Endodermal cell (in vitro differentiated cells): ENCODE measurements around the gene USF2. TPM values are rescaled to one million over a fixed set of nuclear protein-coding genes. Genes with fewer than 3 reads are reported as not detected.

Experiments
- DNase-seq: peaks from one replicate; pipeline ENCODE4 v3.0.0-alpha.2; 2017
- H3K27ac ChIP-seq: 2 replicates; pipeline ENCODE4 v1.5.1; 2013; ENCODE audit warnings: mild to moderate bottlenecking, low read depth, low read length, moderate library complexity
- H3K27me3 ChIP-seq: 2 replicates; pipeline ENCODE4 v1.6.1; 2013; ENCODE audit warnings: mild to moderate bottlenecking, low read length, moderate library complexity; ENCODE audit not compliant: insufficient read depth, control insufficient read depth, poor library complexity, severe bottlenecking
- H3K36me3 ChIP-seq: 2 replicates; pipeline ENCODE4 v1.7.0; 2013; ENCODE audit warnings: mild to moderate bottlenecking, low read length, moderate library complexity; ENCODE audit not compliant: control insufficient read depth, insufficient read depth
- H3K4me1 ChIP-seq: one replicate; pipeline ENCODE4 v1.7.0; 2013; ENCODE audit warnings: low read length; ENCODE audit not compliant: control insufficient read depth, insufficient read depth
- H3K4me3 ChIP-seq: 2 replicates; pipeline ENCODE4 v1.5.1; 2013; ENCODE audit warnings: mild to moderate bottlenecking, low read length, moderate library complexity
- H3K9ac ChIP-seq: 2 replicates; pipeline ENCODE4 v1.6.1; 2013; ENCODE audit warnings: mild to moderate bottlenecking, low read length, moderate library complexity; ENCODE audit not compliant: poor library complexity, severe bottlenecking; ENCODE audit errors: extremely low read depth
- H3K9me3 ChIP-seq: 2 replicates; pipeline ENCODE4 v1.6.1; 2013; ENCODE audit warnings: mild to moderate bottlenecking, low read length, moderate library complexity; ENCODE audit not compliant: control insufficient read depth
- H3K27ac Mint-ChIP-seq: 2 replicates; pipeline ENCODE4 v1.8.0; 2020; ENCODE audit warnings: mixed read lengths
- H3K27me3 Mint-ChIP-seq: 2 replicates; pipeline ENCODE4 v1.8.0; 2021; ENCODE audit warnings: mild to moderate bottlenecking, mixed read lengths; ENCODE audit not compliant: insufficient read depth
- H3K36me3 Mint-ChIP-seq: 2 replicates; pipeline ENCODE4 v1.8.0; 2020; ENCODE audit warnings: low read depth, mixed read lengths
- H3K4me1 Mint-ChIP-seq: 2 replicates; pipeline ENCODE4 v1.8.0; 2020; ENCODE audit warnings: mixed read lengths
- H3K4me3 Mint-ChIP-seq: 2 replicates; pipeline ENCODE4 v1.8.0; 2020; ENCODE audit warnings: mild to moderate bottlenecking, moderate library complexity, mixed read lengths
- H3K9me3 Mint-ChIP-seq: 2 replicates; pipeline ENCODE4 v1.8.0; 2020; ENCODE audit warnings: mild to moderate bottlenecking, mixed read lengths
- WGBS, 2 experiments: methylation state at CpG; one replicate each; pipeline versions ENCODE4 v1.1.5 to v1.1.7; 2013; ENCODE audit warnings: missing lambda C conversion rate in 2 of 2, mixed read lengths in 1 of 2; ENCODE audit not compliant: insufficient coverage in 1 of 2, insufficient read length in 1 of 2; 5-methylcytosine and 5-hydroxymethylcytosine counted together
- total RNA-seq, 2 donors: library from RNA; stranded (reverse); fragmentation: NEBNext Ultra II Directional in 1 of 2; extraction: Animal tissue kit (Norgen Biotek cat#: 25700) in 1 of 2; gene quantifications; 2 replicates in 1 of 2; 3 replicates in 1 of 2; pipeline ENCODE4 v1.2.1, GENCODE V29; 2021
- TF ChIP-seq, protein P1 (sequence below): fragments of 200-600 bp; sonication (generic); conservative IDR thresholded peaks from 2 replicates; pipeline ENCODE4 v1.5.0; 2021; ENCODE audit warnings: antibody characterized with exemption, mild to moderate bottlenecking

The USF2 gene
- total RNA-seq, 2 donors from 2014 or later = 111 to 121 TPM

DNA sequence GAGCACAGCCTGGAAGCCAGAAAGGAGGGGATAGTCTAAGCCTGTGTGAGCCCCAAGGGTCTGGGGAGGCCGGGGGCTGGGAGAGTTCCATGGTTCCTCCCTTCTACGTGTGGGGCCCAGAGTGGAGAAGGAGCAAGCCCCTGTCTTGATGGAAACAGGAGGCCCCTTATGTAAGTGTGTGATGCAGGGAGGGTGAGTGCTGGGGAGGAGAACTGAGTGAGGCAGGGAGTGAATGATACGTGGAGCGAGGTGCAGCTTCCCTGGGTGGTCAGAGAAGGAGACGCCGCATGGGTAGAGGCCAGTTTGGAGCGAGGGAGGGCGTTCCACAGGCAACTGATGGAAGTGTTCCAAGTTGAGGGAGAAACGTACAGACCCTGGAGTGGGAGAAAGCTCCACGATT is 39.2 kb downstream of the USF2 start:
- Histone ChIP-seq H3K27me3 (no peaks in the 10 kb centered on the region), H3K27ac (no peak overlapping the region), H3K4me3 (no peak overlapping the region), H3K9ac (no peak overlapping the region), H3K36me3 (no peaks in the 10 kb centered on the region), H3K4me1 (no peaks in the 10 kb centered on the region), H3K9me3 (no peaks in the 10 kb centered on the region)
- 89 to 93% methylated on average over 7 to 10 of the region's 10 CpGs for WGBS, 2 experiments
- TF ChIP-seq, protein P1, sequence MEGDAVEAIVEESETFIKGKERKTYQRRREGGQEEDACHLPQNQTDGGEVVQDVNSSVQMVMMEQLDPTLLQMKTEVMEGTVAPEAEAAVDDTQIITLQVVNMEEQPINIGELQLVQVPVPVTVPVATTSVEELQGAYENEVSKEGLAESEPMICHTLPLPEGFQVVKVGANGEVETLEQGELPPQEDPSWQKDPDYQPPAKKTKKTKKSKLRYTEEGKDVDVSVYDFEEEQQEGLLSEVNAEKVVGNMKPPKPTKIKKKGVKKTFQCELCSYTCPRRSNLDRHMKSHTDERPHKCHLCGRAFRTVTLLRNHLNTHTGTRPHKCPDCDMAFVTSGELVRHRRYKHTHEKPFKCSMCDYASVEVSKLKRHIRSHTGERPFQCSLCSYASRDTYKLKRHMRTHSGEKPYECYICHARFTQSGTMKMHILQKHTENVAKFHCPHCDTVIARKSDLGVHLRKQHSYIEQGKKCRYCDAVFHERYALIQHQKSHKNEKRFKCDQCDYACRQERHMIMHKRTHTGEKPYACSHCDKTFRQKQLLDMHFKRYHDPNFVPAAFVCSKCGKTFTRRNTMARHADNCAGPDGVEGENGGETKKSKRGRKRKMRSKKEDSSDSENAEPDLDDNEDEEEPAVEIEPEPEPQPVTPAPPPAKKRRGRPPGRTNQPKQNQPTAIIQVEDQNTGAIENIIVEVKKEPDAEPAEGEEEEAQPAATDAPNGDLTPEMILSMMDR = no peak
- Mint-ChIP-seq H3K9me3 (no peaks in the 10 kb centered on the region), H3K4me1 (no peaks in the 10 kb centered on the region), H3K27me3 (peaks cover 1% of the 10 kb centered on the region), H3K4me3 (no peak overlapping the region), H3K27ac (no peak overlapping the region), H3K36me3 (no peaks in the 10 kb centered on the region)
- DNase-seq = no peak

DNA sequence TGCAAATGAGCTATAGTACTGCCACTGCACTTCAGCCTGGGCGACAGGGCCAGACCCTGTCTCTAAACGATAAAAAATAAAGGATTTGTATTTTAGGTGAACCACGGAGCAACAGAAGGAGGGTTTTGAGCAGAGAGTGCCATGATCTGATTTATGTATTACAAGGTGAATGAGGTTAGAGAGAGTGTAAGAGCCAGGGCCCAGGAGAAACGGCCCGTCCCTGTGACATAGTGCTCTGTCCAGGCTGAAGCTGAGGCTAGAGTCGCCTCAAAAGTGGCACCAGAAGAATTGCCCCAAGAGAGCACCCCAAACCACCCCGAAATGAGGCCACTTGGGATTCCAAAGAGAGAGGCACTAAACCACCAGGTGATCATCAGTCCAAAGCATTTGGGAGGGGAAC is 40.1 kb downstream of the USF2 start:
- no peaks in the 10 kb centered on the region for H3K27me3 Mint-ChIP-seq
- Histone ChIP-seq H3K27me3 (no peaks in the 10 kb centered on the region), H3K36me3 (no peaks in the 10 kb centered on the region), H3K4me3 (no peak overlapping the region), H3K9ac (no peak overlapping the region), H3K27ac (no peak overlapping the region), H3K4me1 (no peaks in the 10 kb centered on the region), H3K9me3 (no peaks in the 10 kb centered on the region)
- TF ChIP-seq, protein P1 = no peak
- H3K4me3 Mint-ChIP-seq = no peak overlapping the region
- WGBS, 2 experiments = 83 to 85% methylated on average over 7 of the region's 7 CpGs
- no peaks in the 10 kb centered on the region for H3K4me1 Mint-ChIP-seq
- H3K9me3 Mint-ChIP-seq = no peaks in the 10 kb centered on the region
- H3K27ac Mint-ChIP-seq = no peak overlapping the region
- H3K36me3 Mint-ChIP-seq = no peaks in the 10 kb centered on the region
- DNase-seq = no peak

DNA sequence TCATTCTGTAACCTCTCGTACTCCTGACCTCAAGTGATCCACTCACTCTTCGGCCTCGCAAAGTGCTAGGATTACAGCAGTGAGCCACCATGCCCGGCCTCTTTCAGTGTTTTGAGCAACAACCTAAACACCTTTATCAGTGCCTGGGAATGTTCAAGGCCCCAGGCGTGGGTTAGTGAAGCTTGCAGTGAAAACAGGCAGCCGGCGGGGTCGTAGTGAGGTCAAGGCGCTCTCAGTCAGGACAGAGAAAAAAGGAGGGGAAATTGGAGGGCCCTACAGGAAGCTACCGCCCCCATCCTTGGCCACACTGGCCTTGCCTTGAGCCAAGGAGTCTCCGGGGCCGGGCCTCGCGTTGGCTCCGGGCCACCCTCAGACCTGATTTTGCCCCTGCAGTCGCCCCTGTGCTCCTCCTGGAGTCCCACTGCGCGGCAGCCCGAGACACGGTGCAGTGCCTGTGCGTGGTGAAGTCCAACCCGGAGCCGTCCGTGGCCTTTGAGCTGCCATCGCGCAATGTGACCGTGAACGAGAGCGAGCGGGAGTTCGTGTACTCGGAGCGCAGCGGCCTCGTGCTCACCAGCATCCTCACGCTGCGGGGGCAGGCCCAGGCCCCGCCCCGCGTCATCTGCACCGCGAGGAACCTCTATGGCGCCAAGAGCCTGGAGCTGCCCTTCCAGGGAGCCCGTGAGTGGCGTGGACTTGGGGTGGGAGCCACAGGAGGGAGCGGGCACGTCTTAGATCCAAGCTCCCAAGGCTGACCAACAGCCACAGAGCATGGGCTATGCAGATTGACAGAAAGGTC is 40.9 kb downstream of the USF2 start:
- Mint-ChIP-seq H3K27ac (peak overlapping the region; percentile 44), H3K4me1 (no peaks in the 10 kb centered on the region), H3K36me3 (no peaks in the 10 kb centered on the region), H3K9me3 (no peaks in the 10 kb centered on the region), H3K4me3 (no peak overlapping the region), H3K27me3 (no peaks in the 10 kb centered on the region)
- DNase-seq = peak; percentile 44
- Histone ChIP-seq H3K9me3 (no peaks in the 10 kb centered on the region), H3K36me3 (no peaks in the 10 kb centered on the region), H3K9ac (no peak overlapping the region), H3K4me1 (no peaks in the 10 kb centered on the region), H3K27me3 (no peaks in the 10 kb centered on the region), H3K27ac (no peak overlapping the region), H3K4me3 (no peak overlapping the region)
- TF ChIP-seq, protein P1 = no peak
- WGBS, 2 experiments = 91% methylated on average over 26 to 47 of the region's 47 CpGs
